Gastrocnemius medialis (tissue), 4 donors: ENCODE measurements around the gene STUB1. TPM values are rescaled to one million over a fixed set of nuclear protein-coding genes. Genes with fewer than 3 reads are reported as not detected.
A peak's percentile ranks its signal among the peaks of the same experiment; 100 is the strongest.
"Not testable (repeated sequence)": the region's sequence is repeated elsewhere in the genome, so short reads cannot be mapped to it uniquely, and the experiment has no call there.

Experiments
- ATAC-seq, 2 donors: fragments of 150-250 bp; one replicate each; pipeline ENCODE4 v1.9.1; 2016
- DNase-seq, 2 donors: peaks; one replicate each; pipeline ENCODE4 v3.0.0-alpha.2; 2019
- H3K27ac ChIP-seq, 4 donors: fragments of 200-600 bp; sonication (generic); 1 replicate in 1 of 4; 2 replicates in 3 of 4; pipeline ENCODE4 v1.5.1; 2016 to 2018; ENCODE audit warnings: mild to moderate bottlenecking in 2 of 4, moderate library complexity in 1 of 4
- H3K27me3 ChIP-seq, 3 donors: fragments of 200-600 bp; sonication (generic) in 2 of 3; 1 replicate in 1 of 3; 2 replicates in 2 of 3; pipeline versions ENCODE4 v1.5.1 to v1.6.0; 2016 to 2019; ENCODE audit warnings: mild to moderate bottlenecking in 1 of 3, moderate library complexity in 1 of 3
- H3K36me3 ChIP-seq, 2 donors: fragments of 200-600 bp; sonication (generic) in 1 of 2; one replicate each; pipeline ENCODE4 v1.5.1; 2017 to 2018
- H3K4me1 ChIP-seq, 2 donors: fragments of 200-600 bp; sonication (generic) in 1 of 2; one replicate each; pipeline ENCODE4 v1.5.1; 2016 to 2017; ENCODE audit warnings: mild to moderate bottlenecking in 2 of 2
- H3K4me3 ChIP-seq, 4 donors: fragments of 200-600 bp; sonication (generic) in 3 of 4; 1 replicate in 1 of 4; 2 replicates in 3 of 4; pipeline ENCODE4 v1.5.1; 2016 to 2019; ENCODE audit warnings: mild to moderate bottlenecking in 2 of 4
- H3K9me3 ChIP-seq, 3 donors: fragments of 200-600 bp; sonication (generic) in 2 of 3; 1 replicate in 1 of 3; 2 replicates in 2 of 3; pipeline ENCODE4 v1.5.1; 2016 to 2019
- CTCF ChIP-seq, 5 experiments: fragments of 450-650 bp in 3 of 5; fragments of 200-600 bp in 2 of 5; sonication (generic) in 2 of 5; IDR thresholded peaks in 4 of 5; conservative IDR thresholded peaks in 1 of 5; 1 replicate in 4 of 5; 2 replicates in 1 of 5; pipeline ENCODE4 v1.5.1; 2016 to 2019; ENCODE audit warnings: antibody characterized with exemption in 5 of 5, mild to moderate bottlenecking in 3 of 5, moderate library complexity in 3 of 5
- POLR2A ChIP-seq, 2 donors: fragments of 450-650 bp; IDR thresholded peaks; one replicate each; pipeline ENCODE4 v1.6.1; 2017; ENCODE audit warnings: antibody characterized with exemption in 2 of 2, mild to moderate bottlenecking in 2 of 2, moderate library complexity in 2 of 2
- in situ Hi-C, 4 donors: fragments of 200-750 bp; cut with MboI; loops; one replicate each; pipeline versions ENCODE4 v1.15.0 to v1.8.0; 2017; ENCODE audit warnings: low sequenced_read_pairs in 4 of 4
- intact Hi-C: fragments of 100-400 bp; cut with DNase I; formaldehyde crosslinking; loops from one replicate; pipeline ENCODE4 v1.15.1; 2023; ENCODE audit warnings: low total_unique reads
- total RNA-seq, 4 donors: library from RNA; depleted of rRNA; stranded (reverse); fragments of >200 nt; gene quantifications; one replicate each; pipeline versions ENCODE4 v1.1.0 to v1.2.3, GENCODE V29; 2016

STUB1 gene
- total RNA-seq, 4 donors from 2014 or later = 144 to 229 (median 204) TPM

DNA sequence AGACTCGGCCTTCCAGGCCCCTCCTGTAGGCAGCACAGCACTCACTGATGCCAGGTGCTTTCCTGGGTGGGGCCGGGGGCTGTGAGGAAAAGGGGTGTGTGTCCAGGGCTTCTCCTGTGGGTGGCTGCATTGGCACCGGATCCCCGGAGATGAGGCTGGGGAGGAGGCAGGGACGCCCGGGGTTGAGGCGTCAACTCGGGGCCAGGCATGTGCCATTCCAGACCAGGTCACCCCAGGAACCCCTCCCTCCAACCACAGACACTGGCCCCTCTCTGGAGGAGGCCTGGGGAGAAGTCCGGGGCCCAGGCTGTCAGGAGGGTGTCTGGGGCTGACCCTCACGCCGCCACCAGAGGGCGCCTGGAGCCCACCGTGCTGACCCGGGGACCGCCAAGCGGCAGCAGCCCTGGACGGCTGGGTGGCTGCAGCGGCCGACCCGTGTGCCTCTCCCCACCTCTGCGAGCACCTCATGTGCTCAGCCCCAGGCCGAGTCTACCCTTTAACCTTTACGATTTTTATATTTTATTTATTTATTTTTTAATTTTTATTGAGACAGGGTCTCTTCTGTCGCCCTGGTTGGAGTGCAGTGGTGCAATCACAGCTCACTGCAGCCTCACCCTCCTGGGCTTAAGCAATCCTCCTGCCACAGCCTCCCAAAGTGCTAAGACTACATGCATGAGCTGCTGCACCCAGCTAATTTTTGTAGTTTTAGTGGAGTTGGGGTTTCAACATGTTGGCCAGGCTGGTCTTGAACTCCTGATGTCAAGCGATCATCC lies 31.5 kb downstream of the STUB1 start:
- intact Hi-C loops (loop anchor here (1.0 kb wide), 2 partner anchors 30 to 74 kb away; no protein-coding TSS in a partner anchor), in situ Hi-C loops (no loop called here)
- no peak overlapping the region for H3K4me3 ChIP-seq
- peaks cover 43 to 45% (median 44%) of the 10 kb centered on the region in 3 donors for H3K27me3 ChIP-seq
- H3K36me3 ChIP-seq = no peaks in the 10 kb centered on the region
- peak; percentile 37 to 60 for DNase-seq
- TF ChIP-seq POLR2A (IDR thresholded peaks at IDR 0.05) = no peak
- TF ChIP-seq CTCF (IDR thresholded peaks at IDR 0.05 in 4 of 5, conservative IDR thresholded peaks at IDR 0.05 in 1 of 5) = peak; percentile 73 to 95 (median 94)
- H3K4me1 ChIP-seq = peaks cover 11 to 14% of the 10 kb centered on the region in 2 donors
- H3K9me3 ChIP-seq = no peaks in the 10 kb centered on the region
- no peak overlapping the region for H3K27ac ChIP-seq
- peak in 1 of 2 donors; percentile 46 for ATAC-seq

DNA sequence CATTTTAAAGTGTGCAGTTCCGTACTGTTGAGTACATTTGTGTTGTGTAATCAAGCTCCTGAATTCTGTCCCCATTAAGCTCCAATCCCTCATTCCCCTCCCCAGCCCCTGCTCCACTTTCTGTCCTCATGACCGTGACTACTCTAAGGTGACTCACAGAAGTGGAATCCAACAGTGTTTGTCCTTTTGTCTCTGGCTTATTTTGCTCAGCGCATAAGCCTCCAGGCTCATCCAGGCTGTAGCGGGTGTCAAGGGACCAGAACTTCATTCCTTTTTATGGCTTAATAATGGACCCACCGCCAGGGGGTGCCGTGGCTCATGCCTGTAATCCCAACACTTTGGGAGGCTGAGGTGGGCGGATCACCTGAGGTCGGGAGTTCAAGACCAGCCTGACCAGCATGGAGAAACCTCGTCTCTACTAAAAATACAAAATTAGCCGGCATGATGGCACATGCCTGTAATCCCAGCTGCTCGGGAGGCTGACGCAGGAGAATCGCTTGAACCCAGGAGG lies 32.6 kb downstream of the STUB1 start:
- ATAC-seq, H3K36me3 ChIP-seq, H3K9me3 ChIP-seq, intact Hi-C loops, in situ Hi-C loops, DNase-seq, H3K27ac ChIP-seq, H3K4me3 ChIP-seq: not testable (repeated sequence)
- Histone ChIP-seq H3K27me3 (peaks cover 35 to 37% (median 37%) of the 10 kb centered on the region in 3 donors), H3K4me1 (peaks cover 11 to 15% of the 10 kb centered on the region in 2 donors)
- TF ChIP-seq CTCF (IDR thresholded peaks at IDR 0.05 in 4 of 5, conservative IDR thresholded peaks at IDR 0.05 in 1 of 5) = peak in 2 of 5 experiments; percentile 25 to 28

GRCh38 chr16:714079-714478 lies 33.9 kb downstream of the STUB1 start:
- ATAC-seq = no peak
- Histone ChIP-seq H3K36me3 (no peaks in the 10 kb centered on the region), H3K27me3 (peaks cover 23 to 24% (median 24%) of the 10 kb centered on the region in 3 donors), H3K4me1 (peaks cover 11 to 18% of the 10 kb centered on the region in 2 donors), H3K9me3 (no peaks in the 10 kb centered on the region), H3K4me3 (peak overlapping the region in 1 of 4 donors; percentile 46), H3K27ac (no peak overlapping the region)
- intact Hi-C loops (no loop called here), in situ Hi-C loops (no loop called here)
- no peak for DNase-seq
- no peak for TF ChIP-seq CTCF (IDR thresholded peaks at IDR 0.05 in 4 of 5, conservative IDR thresholded peaks at IDR 0.05 in 1 of 5)
- TF ChIP-seq POLR2A (IDR thresholded peaks at IDR 0.05) = no peak

DNA sequence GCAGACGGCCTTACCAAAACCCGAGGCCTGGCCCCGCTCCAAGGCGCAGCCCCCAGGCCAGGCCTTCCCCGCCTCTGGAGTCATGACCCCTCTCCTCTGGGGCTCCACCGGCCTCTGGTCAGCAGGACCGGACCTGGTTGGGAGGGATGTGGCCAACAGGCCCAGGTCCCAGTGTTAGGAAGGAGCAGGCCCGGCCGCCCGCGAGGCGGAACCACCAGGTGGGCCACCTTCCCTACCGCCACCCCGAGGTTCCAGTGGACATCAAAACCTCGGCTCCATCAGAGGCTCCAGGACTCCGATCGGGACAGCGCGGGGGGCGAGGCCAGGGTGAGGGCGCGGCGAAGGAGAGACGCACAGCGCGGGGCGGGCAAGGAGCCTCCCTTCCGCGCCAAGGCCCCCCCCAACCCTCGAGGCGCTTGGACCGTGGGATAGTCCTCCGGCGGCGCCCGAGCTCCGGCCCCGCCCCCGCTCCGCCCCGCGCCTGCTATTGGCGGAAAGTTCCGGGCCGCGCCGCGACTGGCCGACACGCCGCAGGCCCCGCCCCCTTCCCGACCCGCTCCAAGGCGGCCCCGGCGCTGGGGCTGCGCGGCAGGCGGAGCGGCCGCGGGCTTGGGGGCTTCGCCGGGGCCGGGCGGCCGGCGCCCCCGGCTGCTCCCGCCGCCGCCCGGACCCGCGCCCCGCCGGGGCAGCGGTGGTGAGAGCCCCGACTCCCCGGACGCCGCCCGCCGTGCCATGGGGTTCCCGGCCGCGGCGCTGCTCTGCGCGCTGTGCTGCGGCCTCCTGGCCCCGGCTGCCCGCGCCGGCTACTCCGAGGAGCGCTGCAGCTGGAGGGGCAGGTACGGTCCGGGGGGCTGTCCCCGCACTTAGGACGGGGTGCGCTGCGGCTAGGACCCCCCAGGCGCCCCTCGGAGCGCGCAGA lies 34.6 kb downstream of the STUB1 start, which contains the start of gene METRN:
Gene METRN, plus strand, starts transcription at position 561 of the 919 bp plus-strand sequence. Its CDS starts 172 bp downstream, at position 733.
- TF ChIP-seq POLR2A (IDR thresholded peaks at IDR 0.05) (peak in 1 of 2 donors; percentile 21), CTCF (IDR thresholded peaks at IDR 0.05 in 4 of 5, conservative IDR thresholded peaks at IDR 0.05 in 1 of 5) (no peak)
- in situ Hi-C loops (no loop called here), intact Hi-C loops (no loop called here)
- Histone ChIP-seq H3K4me3 (peak within 1 kb of the TSS; percentile 64 to 86 (median 71)), H3K9me3 (no peaks in the 10 kb centered on the region), H3K4me1 (peaks cover 12 to 25% of the 10 kb centered on the region in 2 donors), H3K27ac (no peak within 1 kb of the TSS), H3K36me3 (no peaks in the 10 kb centered on the region), H3K27me3 (peaks cover 15 to 17% (median 16%) of the 10 kb centered on the region in 3 donors)
- DNase-seq (peak; percentile 71 to 83), ATAC-seq (peak; percentile 85 to 94)
